ENCODE measurements around the gene TMEM247. TPM values are rescaled to one million over a fixed set of nuclear protein-coding genes. Genes with fewer than 3 reads are reported as not detected.

TMEM247 gene
- total RNA-seq, 1 experiment from 2014 or later = not detected

- H2BK12ac ChIP-seq (ENCODE audit: insufficient read length, low read depth, low read length) = no peak overlapping the region
- no peak for TF ChIP-seq CTCF (conservative IDR thresholded peaks at IDR 0.05)
- H2AK5ac ChIP-seq (ENCODE audit: insufficient read length, low read length) = no peak overlapping the region
- H2AFZ ChIP-seq (ENCODE audit: low read length) = no peak overlapping the region
- H3K23ac ChIP-seq (ENCODE audit: insufficient read length, low read depth, low read length) = no peak overlapping the region
- no peak overlapping the region; a peak in 1 of 5 replicates for H3K4me3 Mint-ChIP-seq
- H3K27me3 ChIP-seq (ENCODE audit: insufficient read depth, low read length) = no peaks in the 10 kb centered on the region; the same call in 1 of the 2 replicates
- no peak overlapping the region for H4K8ac ChIP-seq (replicated peaks; ENCODE audit: insufficient read length, low read depth, low read length)
- H3K18ac ChIP-seq (ENCODE audit: insufficient read length, low read depth, low read length) = no peak overlapping the region
- H3K4me1 Mint-ChIP-seq = peaks cover 7 to 9% of the 10 kb centered on the region in 2 experiments
- DNase-seq = no peak
- H4K20me1 ChIP-seq (ENCODE audit: control insufficient read depth, insufficient read depth, insufficient read length) = no peaks in the 10 kb centered on the region
- H3K4me2 ChIP-seq (ENCODE audit: insufficient read depth, insufficient read length, low read length) = no peak overlapping the region
- H3K9ac ChIP-seq (ENCODE audit: extremely low read depth, insufficient read length, low read length) = no peak overlapping the region
- no peaks in the 10 kb centered on the region for H3K9me3 ChIP-seq (ENCODE audit: control insufficient read depth, low read depth, low read length)
- no peak overlapping the region for H2BK120ac ChIP-seq (ENCODE audit: low read depth, low read length, poor library complexity, severe bottlenecking)
- H4K91ac ChIP-seq (ENCODE audit: insufficient read length, low read depth, low read length) = no peak overlapping the region
- no peak overlapping the region for H3K14ac ChIP-seq (ENCODE audit: insufficient read depth, low read length)
- no peaks in the 10 kb centered on the region for H3K23me2 ChIP-seq (ENCODE audit: insufficient read length, low read depth, low read length, poor library complexity, severe bottlenecking)
- no peaks in the 10 kb centered on the region; a peak in 1 of 7 replicates for H3K36me3 Mint-ChIP-seq (ENCODE audit: insufficient read depth in 1 of 3, low read depth in 3 of 3)
- no peak overlapping the region for H4K5ac ChIP-seq (ENCODE audit: insufficient read length, low read depth, low read length)
- H3K4ac ChIP-seq (ENCODE audit: low read depth, low read length) = no peak overlapping the region
- H3K9me3 Mint-ChIP-seq = no peaks in the 10 kb centered on the region
- no peak overlapping the region for H2BK20ac ChIP-seq (ENCODE audit: low read depth, low read length, poor library complexity, severe bottlenecking)
- no peaks in the 10 kb centered on the region for H3K79me2 ChIP-seq (ENCODE audit: insufficient read depth, low read length)
- no CpG with 5 or more reads among the region's 2 CpGs for WGBS (ENCODE audit: extremely low coverage, insufficient read length, low lambda C conversion rate)
- no peaks in the 10 kb centered on the region for H3K79me1 ChIP-seq (ENCODE audit: insufficient read depth, low read depth, low read length, poor library complexity, severe bottlenecking)
- H3K27ac Mint-ChIP-seq = no peak overlapping the region
- H3K27me3 Mint-ChIP-seq (ENCODE audit: low read depth) = peaks cover 1% of the 10 kb centered on the region; the same call in 1 of the 2 replicates
- no peak overlapping the region for H2BK5ac ChIP-seq (ENCODE audit: insufficient read length, low read length)
- H3K56ac ChIP-seq (ENCODE audit: insufficient read length, low read depth, low read length) = no peak overlapping the region
- H3K4me1 ChIP-seq (ENCODE audit: insufficient read depth, low read length) = no peaks in the 10 kb centered on the region; the same call in 1 of the 2 replicates
- no peak overlapping the region for H3T11ph ChIP-seq (ENCODE audit: low read length)
- H3K27ac ChIP-seq (ENCODE audit: insufficient read length, low read depth, low read length) = no peak overlapping the region
- H2BK15ac ChIP-seq (ENCODE audit: low read depth, low read length) = no peak overlapping the region
Measured at GRCh38 chr2:46439582-46439981, 39.8 kb upstream of the TMEM247 start.

Measured in H9 (cell line).